HG03558 (cell line): ENCODE measurements around the gene SNTA1.
"Not testable (repeated sequence)": the region's sequence is repeated elsewhere in the genome, so short reads cannot be mapped to it uniquely, and the experiment has no call there.

ENCODE experiments used
- ATAC-seq: cut with Tn5 transposase; IDR thresholded peaks from one replicate; pipeline ENCODE4 v1.9.1; 2021; ENCODE audit warnings: moderate number of reproducible peaks; ENCODE audit not compliant: unreplicated experiment; ENCODE audit errors: extremely low read depth

The SNTA1 gene

DNA sequence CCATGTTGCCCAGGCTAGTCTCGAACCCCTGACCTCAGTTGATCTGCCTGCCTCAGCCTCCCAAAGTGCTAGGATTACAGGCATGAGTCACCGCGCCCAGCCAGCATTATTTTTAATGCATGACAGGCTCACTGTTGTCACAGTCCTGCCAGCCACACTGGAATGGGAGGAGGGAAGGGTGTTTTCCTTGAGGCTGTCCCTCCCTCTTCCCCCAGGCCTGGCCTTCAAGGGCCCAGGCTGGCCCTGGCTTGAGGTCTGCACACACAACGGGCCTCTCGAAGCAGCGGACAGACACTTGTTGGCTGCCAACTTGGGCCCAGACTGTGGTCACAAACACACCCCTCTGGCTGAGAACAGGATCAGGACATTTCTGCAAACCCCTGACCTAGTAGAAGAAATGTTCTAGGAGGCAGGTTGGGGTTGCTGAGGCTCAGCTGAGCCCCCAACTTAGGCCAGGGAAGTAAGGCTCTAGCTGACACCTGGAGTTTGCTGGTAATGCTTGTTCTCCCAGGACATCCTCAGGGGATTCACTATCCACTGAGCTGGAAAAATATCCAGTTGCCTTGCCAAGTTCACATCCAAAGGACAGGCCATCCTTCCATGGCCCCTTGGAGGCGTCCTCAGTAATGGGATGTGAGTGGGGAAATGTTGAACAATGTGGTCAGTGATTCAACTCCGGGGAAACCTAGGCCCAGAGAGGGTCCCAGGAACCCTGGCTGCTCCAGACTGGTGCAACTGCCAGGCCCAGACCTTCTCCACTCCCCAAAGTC is 9.9 kb downstream of the SNTA1 start:
- ATAC-seq, result no peak

- no peak for ATAC-seq
These were observed 11.7 kb downstream of the SNTA1 start for GRCh38 chr20:33431797-33432381.

DNA sequence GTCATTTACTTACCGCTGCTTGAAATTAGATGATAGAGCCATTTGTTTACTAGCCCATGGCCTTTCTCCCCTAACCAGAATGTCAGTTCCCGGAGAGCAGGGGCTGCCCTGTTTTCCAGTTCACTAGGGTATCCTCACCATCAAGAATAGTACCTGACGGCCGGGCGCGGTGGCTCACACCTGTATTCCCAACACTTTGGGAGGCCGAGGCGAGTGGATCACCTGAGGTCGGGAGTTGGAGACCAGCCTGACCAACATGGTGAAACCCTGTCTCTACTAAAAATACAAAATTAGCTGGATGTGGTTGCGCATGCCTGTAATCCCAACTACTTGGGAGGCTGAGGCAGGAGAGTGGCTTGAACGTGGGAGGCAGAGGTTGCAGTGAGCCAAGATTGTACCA is 19.7 kb downstream of the SNTA1 start:
- not testable (repeated sequence) for ATAC-seq

DNA sequence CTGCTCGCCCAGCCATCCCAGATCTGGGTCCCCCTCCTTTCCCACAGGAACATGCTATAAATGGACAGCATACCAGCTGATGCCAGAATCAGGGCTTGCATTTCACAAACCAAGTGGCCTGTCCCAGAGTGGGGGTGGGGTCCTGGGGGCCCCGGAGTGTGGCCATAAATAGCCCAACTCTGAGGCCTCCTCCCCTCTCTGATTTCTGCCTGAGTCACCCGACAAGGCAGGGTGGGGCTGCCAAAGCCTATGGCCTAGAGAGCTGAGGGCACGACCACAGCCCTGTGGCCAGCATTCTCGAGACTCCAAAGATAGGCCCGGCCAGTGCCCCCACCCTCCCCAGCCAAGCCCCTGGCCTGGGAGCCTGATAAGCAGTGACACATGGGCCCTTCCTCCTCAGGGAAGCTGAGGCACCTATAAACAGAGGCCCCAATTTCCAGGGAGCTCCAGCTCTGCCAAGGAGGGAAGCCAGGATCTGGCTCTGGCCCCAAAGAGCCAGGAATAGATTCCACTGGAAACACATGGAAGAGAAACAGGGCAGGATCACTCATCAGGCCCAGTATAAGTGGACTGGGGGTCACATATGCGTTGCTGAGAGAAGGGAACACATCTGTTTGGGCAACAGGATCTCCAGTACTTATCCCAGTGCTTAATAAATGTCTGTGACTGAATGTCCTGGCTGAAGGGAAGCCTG is 20.3 kb downstream of the SNTA1 start:
- no peak for ATAC-seq

DNA sequence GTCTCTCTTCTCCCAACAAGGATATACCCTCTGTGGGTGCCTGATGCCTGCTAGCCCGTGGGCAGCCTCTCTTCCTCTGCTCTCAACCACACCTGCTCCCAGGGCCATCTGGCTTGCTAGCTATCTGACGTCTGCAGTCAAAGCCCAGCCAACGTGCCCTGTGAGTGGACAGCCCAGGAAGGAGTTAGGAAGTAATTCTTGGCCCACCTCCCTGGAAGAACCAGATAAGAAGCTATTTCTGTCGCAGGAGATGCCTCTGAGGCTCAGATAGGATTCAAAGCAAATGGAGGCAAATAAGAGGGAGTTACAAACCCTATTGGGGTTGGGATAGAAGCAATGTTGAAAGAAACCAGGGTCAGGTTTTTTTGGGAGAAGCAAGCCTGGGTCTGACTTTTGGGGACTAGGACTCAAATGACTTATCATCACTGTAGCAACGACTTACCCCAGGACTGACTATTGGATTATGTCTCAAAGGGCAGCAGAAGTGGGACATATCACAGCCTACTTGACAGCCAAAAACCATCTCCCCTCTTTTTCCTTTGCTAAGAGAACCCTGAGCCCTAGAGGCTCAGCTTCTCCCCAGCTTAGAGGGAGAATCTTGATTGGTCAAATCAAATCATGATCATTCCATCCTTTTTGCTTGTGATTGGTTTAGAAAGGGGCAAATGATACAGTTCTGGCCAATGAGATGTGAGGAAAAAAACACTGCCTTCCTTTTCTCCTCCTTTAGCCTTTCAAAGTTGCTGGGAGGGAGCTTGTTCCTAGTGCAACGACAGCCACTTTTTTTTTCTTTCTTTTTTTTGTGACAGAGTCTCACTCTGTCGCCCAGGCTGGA is 24.2 kb downstream of the SNTA1 start:
- no peak for ATAC-seq

GRCh38 chr20:33418033-33418432 is 25.5 kb downstream of the SNTA1 start:
- no peak for ATAC-seq

- no peak for ATAC-seq
These were observed 27.6 kb downstream of the SNTA1 start for GRCh38 chr20:33415948-33416347.

DNA sequence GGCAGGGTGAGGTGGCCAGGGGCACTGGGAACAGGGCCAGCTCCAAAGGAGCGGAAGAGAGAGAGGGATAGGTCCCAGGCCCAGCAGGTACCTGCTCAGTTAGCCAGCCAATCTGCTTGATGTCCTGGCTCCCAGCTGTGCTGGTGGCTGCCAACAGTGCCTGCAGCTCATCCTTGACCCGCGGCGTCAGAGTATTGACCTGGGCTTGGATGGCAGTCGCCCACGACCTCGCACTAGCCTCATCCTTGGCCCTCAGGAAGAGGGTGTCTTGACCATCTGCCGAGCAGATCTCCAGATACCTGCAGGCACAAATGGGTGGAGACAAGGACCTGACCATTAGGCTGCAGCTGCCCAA is 31.1 kb downstream of the SNTA1 start:
- ATAC-seq, result no peak

DNA sequence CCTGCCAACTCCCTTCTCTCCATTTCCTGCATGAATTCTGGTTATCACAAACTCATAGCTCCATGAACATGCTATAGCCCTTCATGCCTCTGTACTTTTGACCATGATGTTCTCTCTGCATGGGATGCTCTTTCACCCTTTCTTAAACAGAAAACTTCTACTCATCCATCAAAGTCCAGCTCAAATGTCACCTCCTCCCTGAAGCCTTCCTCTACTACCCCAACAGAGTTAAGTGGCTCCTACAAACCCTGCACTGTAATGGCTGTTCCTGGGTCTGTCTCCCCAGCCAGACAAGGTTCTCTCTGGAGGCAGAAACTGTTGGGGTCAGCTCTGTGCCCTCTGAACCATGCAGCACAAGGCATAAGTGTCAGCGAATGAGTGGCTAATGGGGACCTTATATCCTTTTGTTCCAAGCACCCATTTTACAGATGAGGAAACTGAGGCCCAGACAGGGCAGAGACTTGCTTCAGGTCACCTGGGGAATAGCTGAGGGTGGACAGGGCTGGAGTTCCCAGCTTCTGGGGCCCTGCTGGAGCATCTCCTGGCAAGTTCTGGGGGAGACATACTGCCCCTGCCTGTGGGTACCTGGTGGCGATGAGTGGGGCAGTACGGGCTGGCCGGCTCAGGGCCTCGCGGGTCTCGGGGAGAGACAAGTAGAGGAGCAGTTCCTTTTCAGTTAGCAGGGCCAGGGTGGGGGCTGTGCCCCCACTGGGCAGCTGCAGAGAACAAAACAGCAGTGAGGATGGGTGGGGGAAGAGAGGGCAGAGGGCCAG is 31.7 kb downstream of the SNTA1 start:
- no peak for ATAC-seq

GRCh38 chr20:33411242-33411641 is 32.3 kb downstream of the SNTA1 start:
- no peak for ATAC-seq

GRCh38 chr20:33410081-33410742 is 33.4 kb downstream of the SNTA1 start:
- no peak for ATAC-seq

DNA sequence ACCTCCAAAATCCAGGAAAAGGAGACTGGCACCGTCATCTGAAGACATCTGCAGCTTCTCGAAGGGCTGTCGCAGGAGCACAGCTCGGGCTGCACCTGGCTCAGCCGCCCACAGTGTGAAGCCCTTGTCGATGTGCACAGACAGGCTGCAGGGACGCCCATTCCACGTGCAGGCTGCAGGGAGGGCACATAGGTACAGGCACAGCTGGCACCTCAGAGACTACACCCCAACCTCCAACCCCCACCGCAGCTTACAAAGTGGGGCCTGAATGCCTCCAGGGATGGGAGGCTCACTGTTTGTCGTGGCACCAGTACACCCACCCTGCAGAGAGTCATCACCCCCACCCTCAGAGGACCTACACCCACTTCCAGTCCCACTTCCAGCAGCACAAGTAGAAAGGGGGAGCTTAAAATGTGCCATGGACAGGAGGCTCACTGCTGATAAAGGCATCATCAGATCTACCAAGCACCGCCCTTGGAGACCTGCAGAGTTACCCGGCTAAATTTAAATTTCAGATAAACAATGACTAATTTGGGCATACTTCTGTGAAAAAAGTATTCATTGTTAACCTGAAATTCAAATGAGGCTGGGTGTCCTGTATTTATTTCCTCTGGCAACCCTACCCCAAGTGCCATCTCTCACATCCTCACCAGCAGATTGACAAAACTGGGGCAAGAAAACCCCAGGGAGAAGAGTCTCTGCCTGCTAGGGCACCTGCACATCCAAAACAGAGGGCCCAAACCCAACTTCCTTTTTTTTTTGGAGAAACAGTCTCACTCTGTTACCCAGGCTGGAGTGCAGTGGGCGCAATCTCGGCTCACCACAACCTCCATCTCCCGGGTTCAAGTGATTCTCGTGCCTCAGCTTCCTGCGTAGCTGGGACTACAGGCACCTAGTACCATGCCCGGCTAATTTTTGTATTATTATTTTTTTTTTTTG is 34.6 kb downstream of the SNTA1 start:
- ATAC-seq, result no peak

DNA sequence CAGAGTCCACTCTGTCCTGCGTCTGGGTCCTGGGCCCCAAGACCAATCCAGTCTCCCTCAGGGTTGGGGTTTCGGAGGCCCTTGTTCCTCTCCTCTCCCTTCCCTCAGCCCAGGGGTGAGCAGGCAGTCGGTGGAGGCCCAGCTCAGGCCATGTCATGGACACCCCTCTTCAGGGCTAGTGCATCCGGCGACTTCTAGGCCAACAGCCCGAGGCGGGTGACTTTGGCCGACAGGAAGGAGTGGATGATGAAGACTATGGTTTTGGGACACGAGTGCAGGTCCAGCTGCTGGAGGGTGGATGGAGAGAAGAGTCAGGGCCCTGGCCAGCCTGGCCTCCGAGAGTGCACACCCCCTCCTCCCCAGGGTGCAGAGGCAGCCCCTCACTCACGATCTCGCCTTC is 35.2 kb downstream of the SNTA1 start:
- no peak for ATAC-seq

- ATAC-seq, result no peak
These were observed 35.8 kb downstream of the SNTA1 start for GRCh38 chr20:33407796-33408195.

- no peak for ATAC-seq
These were observed 36.3 kb downstream of the SNTA1 start for GRCh38 chr20:33407251-33407650.

DNA sequence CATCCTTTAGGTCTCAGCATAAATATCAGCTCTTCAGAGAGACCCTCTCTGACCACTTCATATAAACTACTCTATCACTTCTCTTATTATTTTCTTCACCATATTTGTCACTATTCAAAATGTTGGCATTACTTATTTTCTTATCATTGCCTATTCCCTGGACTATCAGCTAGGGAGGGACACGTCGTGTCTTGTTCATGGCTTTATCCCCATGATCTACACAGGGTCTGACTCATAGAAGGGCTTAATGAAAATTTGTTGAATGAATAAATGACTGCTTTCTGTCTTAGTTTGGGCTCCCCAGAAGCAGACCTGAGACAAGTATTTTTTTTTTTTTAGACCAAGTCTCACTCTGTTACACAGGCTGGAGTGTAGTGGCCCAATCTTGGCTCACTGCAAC is 39.3 kb downstream of the SNTA1 start:
- ATAC-seq, result no peak

DNA sequence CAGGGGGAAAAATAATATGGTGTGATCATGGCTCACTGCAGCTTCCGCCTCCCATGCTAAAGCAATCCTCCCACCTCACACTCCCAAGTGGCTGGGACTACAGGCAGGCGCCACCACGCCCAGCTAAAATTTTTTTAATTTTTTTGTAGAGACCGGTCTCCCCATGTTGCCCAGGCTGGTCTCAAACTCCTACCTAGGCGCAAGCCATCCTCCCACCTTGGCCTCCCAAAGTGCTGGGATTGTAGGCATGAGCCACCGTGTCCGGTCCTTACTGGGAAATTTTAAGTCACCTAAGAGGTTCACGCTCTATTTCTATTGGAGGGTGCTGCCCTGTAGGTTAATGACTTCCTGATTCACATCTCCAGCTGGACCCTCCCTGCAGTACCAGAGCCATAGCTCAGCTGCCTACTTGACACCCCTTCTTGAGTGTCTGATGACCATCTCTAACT is 41.6 kb downstream of the SNTA1 start:
- ATAC-seq, result no peak

GRCh38 chr20:33401184-33401920 is 42.2 kb downstream of the SNTA1 start, which contains the start of gene CDK5RAP1:
Gene CDK5RAP1, minus strand, starts transcription at chr20:33401519. Its CDS starts 4,455 bp downstream, at chr20:33397064.
- no peak for ATAC-seq
